ENCODE data around the gene CD300A. TPM values are rescaled to one million over a fixed set of nuclear protein-coding genes. Genes with fewer than 3 reads are reported as not detected.

CD300A gene
- total RNA-seq, 8 experiments from 2014 or later = 0.17 to 1.6 (median 0.52) TPM; not detected in 5

Other genes with a start within 250 kb of the CD300A start
- 1 to 10 TPM in 1 of 8 experiments, under 1 TPM in 3, not detected in 4; 0.23 to 1.9 (median 0.36) TPM for gene DNAI2, start 192.4 kb upstream of the CD300A start, total RNA-seq
- gene KIF19, start 140.4 kb upstream of the CD300A start, total RNA-seq = 1 to 10 TPM in 4 of 8 experiments, under 1 TPM in 2, not detected in 2; 0.11 to 3.3 (median 1.2) TPM
- 10 to 100 TPM in 1 of 8 experiments, 1 to 10 TPM in 4, not detected in 3; 1.4 to 20.4 (median 4.1) TPM for gene BTBD17, start 104.8 kb upstream of the CD300A start, total RNA-seq
- under 1 TPM in 2 of 8 experiments, not detected in 6; 0.17 to 0.38 TPM for gene GPR142, start 99.1 kb upstream of the CD300A start, total RNA-seq
- gene GPRC5C, start 34.5 kb upstream of the CD300A start, total RNA-seq = 10 to 100 TPM in 5 of 8 experiments, 1 to 10 TPM in 3; 1.2 to 39.7 (median 19.8) TPM
- gene CD300LB, start 64.8 kb downstream of the CD300A start, total RNA-seq = 1 to 10 TPM in 1 of 8 experiments, under 1 TPM in 5, not detected in 2; 0.08 to 1.3 (median 0.29) TPM
- gene CD300C, start 79.5 kb downstream of the CD300A start, total RNA-seq = under 1 TPM in 5 of 8 experiments, not detected in 3; 0.13 to 0.66 (median 0.28) TPM
- gene CD300H, start 100.9 kb downstream of the CD300A start, total RNA-seq = not detected
- gene CD300LD, start 125.6 kb downstream of the CD300A start, total RNA-seq = under 1 TPM in 2 of 8 experiments, not detected in 6; 0.25 to 0.33 TPM
- gene CD300E, start 157.1 kb downstream of the CD300A start, total RNA-seq = under 1 TPM in 5 of 8 experiments, not detected in 3; 0.14 to 0.47 (median 0.25) TPM
- gene CD300LF, start 246.3 kb downstream of the CD300A start, total RNA-seq = under 1 TPM in 1 of 8 experiments, not detected in 7; 0.24 TPM

Data from motor neuron (in vitro differentiated cells).